Right renal cortex interstitium (tissue), 3 donors: ENCODE measurements around the gene ADAM23. TPM values are rescaled to one million over a fixed set of nuclear protein-coding genes. Genes with fewer than 3 reads are reported as not detected.

Source experiments
- DNase-seq, 3 donors: peaks; one replicate each; pipeline ENCODE4 v3.0.0-alpha.2; 2013; ENCODE audit warnings: low read depth in 3 of 3, low spot score in 2 of 3
- polyA plus RNA-seq, 3 donors: library from polyadenylated mRNA; unstranded; fragments of 120-200 nt; gene quantifications; one replicate each; pipeline ENCODE4 v1.2.1, GENCODE V29; 2013; ENCODE audit not compliant: insufficient read length in 3 of 3

Gene ADAM23
- polyA plus RNA-seq, 3 donors: 5.1 to 5.8 (median 5.4) TPM

- no peak for DNase-seq
These were observed 5.1 kb upstream of the ADAM23 start for GRCh38 chr2:206438196-206438724.

DNA sequence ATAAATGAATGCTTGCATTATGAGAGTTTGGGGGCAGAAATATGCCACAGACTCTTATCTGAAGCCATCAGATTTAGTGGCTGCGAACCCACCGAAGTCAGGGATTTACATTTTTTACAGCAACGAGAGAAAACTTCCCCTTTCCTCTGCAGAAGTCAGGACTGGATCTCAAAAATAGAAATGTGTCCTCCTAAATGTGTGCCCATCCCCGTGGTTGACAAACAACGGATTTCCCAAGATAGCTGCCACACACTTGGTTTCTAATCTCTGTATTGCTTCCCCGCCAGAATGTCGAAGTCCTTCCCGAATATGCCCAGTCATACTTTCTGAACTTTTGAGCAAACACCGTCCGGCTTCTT lies 879 bp upstream of the ADAM23 start:
- no peak for DNase-seq

- DNase-seq: peak in 1 of 3 donors; percentile 21
These were observed 599 bp downstream of the ADAM23 start for GRCh38 chr2:206443735-206444527.

DNA sequence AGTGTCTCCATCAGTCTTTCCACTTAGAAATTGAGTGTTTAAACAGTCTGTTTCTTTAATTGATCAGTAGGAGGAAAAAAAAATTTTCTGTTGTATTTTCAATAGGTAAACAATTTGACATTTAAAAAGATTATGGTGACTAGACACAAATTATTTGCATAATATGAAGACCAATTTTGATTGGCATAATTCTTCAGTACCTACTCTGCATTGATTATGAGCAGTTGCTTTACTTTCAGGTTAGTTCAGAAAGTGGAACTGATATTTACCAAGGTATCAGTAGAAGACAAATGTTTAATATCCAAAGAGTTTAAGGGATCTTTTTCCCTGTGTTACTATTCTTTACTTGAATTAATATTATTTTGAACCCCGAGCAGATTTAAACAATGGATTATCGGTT lies 2.6 kb downstream of the ADAM23 start:
- DNase-seq: no peak

DNA sequence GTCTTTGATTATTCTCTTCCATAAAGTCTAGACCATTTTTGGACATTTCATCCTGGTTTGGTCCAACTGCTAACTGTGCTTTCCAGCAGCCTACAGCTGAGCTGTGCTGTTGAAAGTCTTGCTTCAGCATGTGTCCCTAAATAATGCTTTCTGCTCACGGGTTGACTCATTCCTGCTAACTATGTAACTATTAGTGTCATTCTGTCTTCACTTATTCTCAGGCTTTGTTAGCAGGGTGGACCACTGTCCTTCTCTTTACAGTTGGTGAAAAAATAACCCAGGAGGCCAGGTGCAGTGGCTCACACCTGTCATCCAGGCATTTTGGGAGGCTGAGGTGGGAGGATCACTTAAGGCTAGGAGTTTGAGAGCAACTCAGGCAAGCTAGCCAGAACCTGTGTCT lies 8.9 kb downstream of the ADAM23 start:
- no peak for DNase-seq

GRCh38 chr2:206452750-206453149 lies 9.4 kb downstream of the ADAM23 start:
- DNase-seq: no peak

DNA sequence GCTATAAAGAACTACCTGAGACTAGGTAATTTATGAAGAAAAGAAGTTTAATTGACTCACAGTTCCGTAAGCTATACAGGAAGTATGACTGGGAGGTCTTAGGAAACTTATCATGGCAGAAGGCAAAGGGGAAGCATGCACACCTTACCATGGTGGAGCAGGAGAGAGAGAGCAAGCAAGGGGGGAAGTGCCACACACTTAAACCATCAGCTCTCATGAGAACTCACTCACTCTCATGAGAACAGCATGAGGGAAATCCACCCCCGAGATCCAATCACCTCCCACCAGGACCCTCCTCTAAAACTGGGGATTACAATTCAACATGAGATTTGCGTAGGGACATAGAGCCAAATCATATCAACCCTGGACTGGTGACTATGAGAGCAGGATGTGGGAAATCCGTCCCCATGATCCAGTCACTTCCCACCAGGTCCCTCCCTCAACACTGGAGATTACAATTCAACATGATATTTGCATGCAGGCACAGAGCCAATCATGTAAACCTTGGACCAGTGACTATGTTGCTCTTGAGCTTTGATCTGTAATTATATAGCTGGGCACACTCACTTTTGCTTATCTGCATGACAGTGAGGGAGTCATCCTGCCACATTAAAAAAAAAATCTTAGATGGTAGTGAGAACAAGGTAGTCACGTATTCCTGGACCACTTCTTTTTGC lies 12.9 kb downstream of the ADAM23 start:
- no peak for DNase-seq

DNA sequence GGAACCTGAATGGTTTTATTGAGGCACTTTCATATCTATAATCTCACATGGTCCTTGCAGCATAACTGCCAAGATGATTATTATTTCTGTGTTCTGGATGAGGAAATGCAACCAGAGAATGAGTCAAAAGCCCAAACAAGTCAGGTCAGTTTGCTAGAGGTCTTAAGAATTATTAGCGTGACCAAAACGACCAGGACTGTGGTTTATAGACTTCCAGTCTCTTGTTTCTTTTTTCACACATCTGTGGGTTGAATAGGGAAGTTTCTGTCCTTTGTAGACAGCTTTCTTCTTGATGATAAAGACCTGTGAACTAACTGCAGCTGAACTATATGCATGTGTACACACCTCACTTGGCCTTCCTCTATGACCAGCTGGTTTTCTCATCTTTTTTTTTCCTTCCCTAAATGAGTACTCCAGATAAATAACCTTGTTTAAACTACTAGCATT lies 13.9 kb downstream of the ADAM23 start:
- DNase-seq: no peak

DNA sequence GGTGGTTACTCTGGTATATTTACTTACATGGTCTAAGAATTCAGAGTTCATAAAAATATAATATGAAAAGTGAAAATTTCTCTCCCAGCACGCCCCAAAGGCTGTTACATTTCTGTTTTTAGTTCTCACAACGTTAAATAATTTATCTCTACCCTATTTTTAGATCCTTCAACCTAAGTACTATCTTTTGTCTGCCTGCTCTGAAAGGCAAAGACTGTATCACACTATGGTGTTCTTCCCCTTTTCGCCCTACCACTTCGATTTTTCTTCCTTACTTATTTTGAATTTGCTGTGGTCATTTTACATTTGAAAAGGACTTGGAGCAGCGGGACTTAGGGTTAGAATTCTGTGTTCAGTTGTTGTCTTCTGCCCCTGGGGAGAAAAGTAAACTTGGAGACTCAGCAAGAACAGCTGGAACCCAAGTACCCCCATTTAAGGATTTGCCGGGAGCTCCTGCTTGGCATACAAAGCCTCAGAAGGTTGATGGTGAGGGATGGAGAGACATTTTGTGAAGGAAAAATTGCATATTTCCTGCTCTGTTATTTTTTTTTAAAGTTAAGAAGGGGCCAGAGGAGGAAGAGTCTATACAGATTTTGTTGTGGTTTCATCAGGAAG lies 19.0 kb downstream of the ADAM23 start:
- no peak for DNase-seq

DNA sequence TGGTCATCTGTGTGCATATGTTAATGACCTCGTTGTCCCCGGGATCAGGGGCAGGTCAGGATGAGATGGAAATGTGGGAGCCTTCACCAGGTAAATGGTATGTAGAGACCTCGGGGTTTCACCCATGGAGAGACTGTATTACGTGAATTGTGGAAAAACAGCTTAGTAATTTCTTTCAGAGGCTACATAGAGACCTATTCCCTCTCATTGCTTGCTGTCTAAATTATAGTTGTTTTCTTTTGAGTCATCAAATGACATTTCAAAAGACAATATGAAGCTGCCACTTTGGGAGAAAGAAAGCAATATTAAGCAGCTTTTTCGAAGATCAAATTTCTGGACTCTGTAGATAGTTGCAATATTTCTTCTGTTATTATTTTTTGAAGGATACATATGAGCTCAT lies 20.4 kb downstream of the ADAM23 start:
- no peak for DNase-seq

DNA sequence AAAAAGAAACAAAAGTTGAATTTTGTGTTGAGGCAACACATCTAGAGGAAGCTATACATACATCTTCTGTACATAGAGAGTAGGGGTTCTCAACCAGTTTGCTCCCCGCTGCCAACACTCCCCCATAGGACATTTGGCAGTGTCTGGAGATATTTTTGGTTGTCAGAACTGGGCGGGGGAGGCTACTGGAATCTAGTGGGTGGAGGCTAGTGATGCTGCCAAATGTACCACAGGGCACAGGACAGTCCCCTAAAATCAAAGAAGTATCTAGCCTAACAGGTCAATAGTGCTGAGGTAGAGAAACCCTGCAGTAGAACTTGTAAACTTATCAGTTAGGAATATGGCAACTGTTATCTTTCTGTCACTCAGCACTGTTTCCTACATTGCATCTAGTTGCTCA lies 21.3 kb downstream of the ADAM23 start:
- DNase-seq: no peak

- no peak for DNase-seq
These were observed 28.3 kb downstream of the ADAM23 start for GRCh38 chr2:206471524-206472062.

DNA sequence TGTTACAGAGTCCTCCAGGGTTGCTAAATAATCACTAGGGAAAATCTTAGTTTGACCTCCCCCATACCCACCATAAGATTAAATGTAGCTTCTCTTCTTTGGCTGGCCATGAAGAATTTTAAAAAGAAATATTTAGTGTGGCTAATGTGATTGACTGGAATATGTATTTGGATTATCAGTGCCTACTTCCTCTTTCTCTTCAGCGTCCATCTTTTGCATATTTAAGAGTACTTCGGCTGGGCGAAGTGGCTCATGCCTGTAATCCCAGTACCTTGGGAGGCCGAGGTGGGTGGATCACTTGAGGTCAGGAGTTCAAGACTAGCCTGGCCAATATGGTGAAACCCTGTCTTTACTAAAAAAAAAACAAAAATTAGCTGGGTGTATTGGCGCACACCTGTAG lies 28.8 kb downstream of the ADAM23 start:
- DNase-seq: no peak

GRCh38 chr2:206474099-206474498 lies 30.8 kb downstream of the ADAM23 start:
- no peak for DNase-seq

DNA sequence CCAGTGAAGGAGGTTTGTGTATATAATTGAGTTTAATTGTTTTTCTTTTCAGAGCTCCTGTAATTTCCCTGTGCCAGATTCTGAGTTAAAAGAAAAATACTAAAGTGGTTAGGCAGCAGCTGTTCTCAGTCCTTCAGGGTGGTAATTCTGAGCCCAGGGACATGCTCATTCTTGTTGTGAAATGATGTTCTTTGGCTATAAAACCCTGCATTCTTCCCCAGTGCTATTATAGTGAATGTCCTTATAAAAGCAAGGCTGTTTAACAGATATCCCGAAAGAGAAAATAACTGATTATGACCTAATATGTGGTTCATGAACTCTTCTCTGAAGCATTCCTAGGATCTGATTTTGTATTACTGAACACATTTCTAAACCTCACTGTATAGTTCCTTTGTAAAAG lies 34.0 kb downstream of the ADAM23 start:
- DNase-seq: no peak

DNA sequence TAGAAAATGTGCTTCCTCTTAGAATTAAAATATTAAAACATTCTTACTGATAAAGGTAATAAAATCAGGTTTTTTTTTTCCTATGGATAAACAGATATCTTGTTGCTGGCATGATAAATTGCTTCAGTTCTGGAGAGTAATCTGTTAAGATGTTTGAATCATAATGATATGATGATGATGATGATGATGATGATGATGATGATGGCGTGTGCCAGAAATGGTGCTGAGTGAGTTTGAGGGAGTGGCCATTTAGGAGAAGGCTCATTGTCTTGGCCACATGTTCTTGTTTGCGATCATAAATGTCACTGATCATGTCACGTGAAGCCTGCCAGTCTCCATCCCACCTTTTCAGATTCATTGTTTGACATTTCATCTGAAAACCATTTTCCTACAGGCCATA lies 35.0 kb downstream of the ADAM23 start:
- no peak for DNase-seq

DNA sequence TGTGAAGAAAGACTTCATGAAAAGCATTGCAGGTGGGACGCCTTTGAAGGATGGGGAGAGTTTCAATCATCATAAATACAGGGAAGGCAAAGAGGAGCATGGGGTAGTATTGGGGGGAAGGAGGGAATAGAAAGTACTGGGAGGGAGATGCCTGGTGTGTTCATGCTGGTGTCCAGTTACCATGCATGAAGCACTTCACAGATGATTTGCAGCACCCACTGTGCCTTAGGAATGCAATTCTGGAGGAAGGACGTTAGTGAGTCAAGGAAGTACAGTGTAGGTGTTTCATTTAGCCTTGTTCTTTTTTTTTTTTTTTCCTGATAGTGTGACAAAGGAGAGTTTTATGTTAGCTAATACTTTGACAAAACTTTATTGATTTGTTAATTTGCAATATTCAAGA lies 36.8 kb downstream of the ADAM23 start:
- DNase-seq: no peak

DNA sequence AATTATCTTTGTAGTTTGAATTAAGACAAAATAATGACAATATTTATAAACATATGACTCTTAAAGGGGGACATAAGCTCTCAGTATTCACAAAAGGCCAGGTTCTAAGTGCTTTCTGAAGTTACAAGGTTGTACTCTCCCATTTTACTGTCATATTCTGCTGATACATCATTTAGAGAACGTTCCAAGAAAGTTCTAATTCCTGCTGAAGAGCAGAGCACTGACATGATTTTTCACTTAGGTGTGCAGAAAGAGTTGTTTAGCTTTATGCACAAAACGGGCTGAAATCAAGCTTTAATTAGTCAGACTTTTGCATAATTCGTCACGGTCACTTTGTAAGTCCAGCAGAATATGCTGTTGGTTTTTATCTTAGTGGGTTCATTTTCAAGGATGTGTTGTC lies 37.3 kb downstream of the ADAM23 start:
- no peak for DNase-seq

- no peak for DNase-seq
These were observed 37.7 kb downstream of the ADAM23 start for GRCh38 chr2:206481056-206481455.

DNA sequence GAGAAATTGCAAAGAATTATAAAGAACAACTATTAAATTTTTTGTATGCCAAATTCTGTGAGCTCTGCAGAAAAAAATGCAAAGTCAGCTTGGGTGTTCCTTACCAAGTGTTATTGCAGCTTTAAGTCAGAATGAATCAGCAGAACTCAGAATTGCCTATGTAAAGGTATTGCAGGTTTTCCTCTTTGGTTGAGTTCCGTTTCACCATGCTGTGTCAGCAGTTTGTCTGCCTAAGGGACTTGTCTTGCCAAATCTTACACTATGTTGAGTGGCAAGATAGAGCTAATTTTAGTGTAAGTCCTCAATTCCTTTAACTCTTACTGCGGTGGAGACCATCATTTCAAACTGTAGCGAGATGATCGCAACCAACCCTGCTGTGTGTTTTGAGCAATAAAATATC lies 38.8 kb downstream of the ADAM23 start:
- DNase-seq: no peak

DNA sequence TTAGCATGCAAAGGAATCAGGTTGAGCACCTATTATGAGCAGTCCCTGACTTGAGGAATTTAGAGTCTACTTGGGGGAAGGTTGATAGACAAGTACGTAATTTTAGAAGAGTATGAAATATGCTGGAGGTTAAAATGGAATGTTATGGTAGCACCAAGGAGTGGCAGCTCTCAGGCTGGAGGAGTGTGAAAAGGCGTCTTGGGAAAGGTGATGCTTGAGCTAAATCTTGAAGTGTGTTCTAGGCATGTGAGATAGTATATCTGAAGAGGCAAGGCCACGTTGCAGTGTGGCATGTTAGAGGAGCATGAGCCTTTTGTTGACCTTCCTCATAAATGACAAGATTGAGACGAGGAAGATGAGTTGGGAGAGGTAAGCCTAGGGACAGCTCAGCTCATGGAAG lies 39.3 kb downstream of the ADAM23 start:
- no peak for DNase-seq
